GM19240 (cell line): Measurements from ENCODE around the gene TAB2.
"Not testable (repeated sequence)": the region's sequence is repeated elsewhere in the genome, so short reads cannot be mapped to it uniquely, and the experiment has no call there.

Source experiments
- DNase-seq: peaks from one replicate; pipeline ENCODE4 v3.0.0; 2011; ENCODE audit warnings: low spot score; ENCODE audit not compliant: insufficient read length

TAB2 gene

DNA sequence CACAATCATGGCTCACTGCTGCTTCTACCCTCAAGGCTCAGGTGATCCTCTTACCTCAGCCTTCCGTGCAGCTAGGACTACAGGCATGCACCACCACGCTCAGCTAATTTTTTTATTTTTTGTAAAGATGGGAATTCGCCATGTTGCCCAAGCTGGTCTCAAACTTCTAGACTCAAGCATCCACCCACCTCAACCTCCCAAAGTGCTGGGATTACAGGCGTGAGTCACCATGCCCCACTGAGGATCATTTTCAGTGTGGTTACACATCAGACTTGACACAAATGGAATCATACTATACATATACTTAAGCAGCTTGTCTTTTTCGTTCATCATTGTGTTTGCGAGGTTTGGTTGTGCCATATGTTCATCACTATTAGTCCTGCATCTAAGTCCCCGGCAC, 140.7 kb downstream of the TAB2 start:
- no peak for DNase-seq

DNA sequence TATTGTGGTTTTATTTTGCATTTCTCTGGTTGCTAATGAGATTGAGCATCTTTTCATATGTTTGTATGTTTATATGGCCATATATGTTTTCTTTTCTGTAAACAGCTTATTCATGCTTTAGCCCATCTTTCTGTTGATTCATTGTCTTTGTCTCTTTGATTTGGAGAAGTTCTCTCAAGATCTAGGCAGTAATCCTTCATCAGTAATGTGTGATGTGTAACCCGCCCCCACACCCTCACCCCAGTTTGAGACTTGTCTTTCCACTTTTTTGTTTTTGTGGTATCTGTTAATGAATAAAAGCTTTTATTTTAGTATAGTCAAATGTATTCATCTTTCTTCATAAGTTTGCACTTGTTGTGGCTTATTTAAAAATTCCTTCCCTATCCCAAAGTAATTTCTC, 141.3 kb downstream of the TAB2 start:
- DNase-seq: no peak

DNA sequence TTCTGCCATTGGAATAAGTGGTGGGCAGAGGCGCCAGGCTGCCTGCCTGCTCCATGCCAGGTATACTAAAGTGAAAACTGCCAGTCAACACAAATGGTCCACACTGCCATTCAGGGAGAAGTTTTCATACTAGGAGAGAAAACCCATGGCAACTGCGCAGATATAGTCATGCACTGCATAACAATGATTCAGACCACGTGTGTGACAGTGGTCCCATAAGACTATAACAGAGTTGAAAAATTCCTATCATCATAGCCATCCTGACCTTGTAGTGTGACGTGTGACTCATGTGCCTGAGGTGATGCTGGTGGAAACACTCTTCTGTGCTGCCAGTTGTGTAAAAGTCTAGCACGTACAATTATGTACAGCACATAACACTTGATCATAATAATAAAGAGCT, 142.2 kb downstream of the TAB2 start:
- no peak for DNase-seq

DNA sequence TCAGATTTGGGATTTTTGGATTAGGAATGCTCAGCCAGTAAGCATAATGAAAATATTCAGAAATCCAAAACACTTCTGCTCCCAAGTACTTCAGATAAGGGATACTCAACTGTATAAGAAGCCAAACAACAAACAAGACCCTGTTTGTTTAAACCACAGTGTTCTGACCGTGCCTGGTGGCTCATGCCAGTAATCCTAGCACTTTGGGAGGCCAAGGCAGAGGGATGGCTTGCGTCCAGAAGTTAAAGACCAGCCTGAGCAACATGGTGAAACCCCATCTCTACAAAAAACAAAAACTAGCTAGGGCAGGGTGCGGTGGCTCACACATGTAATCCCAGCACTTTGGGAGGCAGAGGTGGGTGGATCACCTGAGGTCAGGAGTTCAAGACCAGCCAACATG, 142.7 kb downstream of the TAB2 start:
- not testable (repeated sequence) for DNase-seq
